Naive thymus-derived CD4-positive, alpha-beta T cell (primary cell): ENCODE data around the gene MORC2. TPM values are rescaled to one million over a fixed set of nuclear protein-coding genes. Genes with fewer than 3 reads are reported as not detected.

Experiments used
- polyA plus RNA-seq, 2 donors: library from polyadenylated mRNA; unstranded; fragments of 300-500 nt; fragmentation: Illumina TruSeq; gene quantifications; one replicate each; pipeline ENCODE4 v1.2.3, GENCODE V29; 2021
- total RNA-seq, 6 experiments: library from RNA in 5 of 6; stranded (reverse) in 5 of 6; gene quantifications; 1 replicate in 5 of 6; 2 replicates in 1 of 6; pipeline ENCODE4 v1.2.3 and lab custom pipeline; 2021 to 2026

The MORC2 gene
- total and polyA plus RNA-seq, 7 experiments from 2014 or later, result 12.8 to 66.9 (median 43.7) TPM

Other genes with a start within 250 kb of the MORC2 start
- 100 to 1,000 TPM in 3 of 5 experiments, 10 to 100 TPM in 2; 82.7 to 159 (median 113) TPM for gene TUG1, start 491 bp upstream of the MORC2 start, total RNA-seq
- gene TUG1, start 491 bp upstream of the MORC2 start, polyA plus RNA-seq, result 10 to 100 TPM; 24.0 to 33.3 TPM
- gene SMTN, start 112.5 kb upstream of the MORC2 start, total RNA-seq, result 10 to 100 TPM in 1 of 5 experiments, 1 to 10 TPM in 4; 3.1 to 14.9 (median 6.2) TPM
- gene SMTN, start 112.5 kb upstream of the MORC2 start, polyA plus RNA-seq, result 1 to 10 TPM; 1.1 to 3.9 TPM
- gene SELENOM, start 138.8 kb upstream of the MORC2 start, total RNA-seq, result 10 to 100 TPM in 4 of 5 experiments, 1 to 10 TPM in 1; 9.1 to 71.5 (median 68.6) TPM
- gene SELENOM, start 138.8 kb upstream of the MORC2 start, polyA plus RNA-seq, result 100 to 1,000 TPM; 129 to 175 TPM
- under 1 TPM in 4 of 5 experiments, not detected in 1; 0.24 to 0.81 (median 0.51) TPM for gene INPP5J, start 154.2 kb upstream of the MORC2 start, total RNA-seq
- gene INPP5J, start 154.2 kb upstream of the MORC2 start, polyA plus RNA-seq, result not detected
- not detected for gene PLA2G3, start 171.7 kb upstream of the MORC2 start, total RNA-seq
- gene PLA2G3, start 171.7 kb upstream of the MORC2 start, polyA plus RNA-seq, result not detected
- gene RNF185, start 191.4 kb upstream of the MORC2 start, total RNA-seq, result 10 to 100 TPM; 10.6 to 28.5 (median 23.5) TPM
- 10 to 100 TPM; 18.1 to 27.2 TPM for gene RNF185, start 191.4 kb upstream of the MORC2 start, polyA plus RNA-seq
- 10 to 100 TPM; 18.3 to 49.9 (median 28.8) TPM for gene LIMK2, start 243.5 kb upstream of the MORC2 start, total RNA-seq
- gene LIMK2, start 243.5 kb upstream of the MORC2 start, polyA plus RNA-seq, result 10 to 100 TPM; 13.1 to 25.3 TPM